Measurements from ENCODE around the gene COPB2. TPM values are rescaled to one million over a fixed set of nuclear protein-coding genes. Genes with fewer than 3 reads are reported as not detected.
"Not testable (repeated sequence)": the region's sequence is repeated elsewhere in the genome, so short reads cannot be mapped to it uniquely, and the experiment has no call there.

Gene COPB2
- polyA plus RNA-seq, 1 donor: 132 TPM

GRCh38 chr3:139421460-139421859 lies 32.0 kb upstream of the COPB2 start:
- Histone ChIP-seq H3K4me1 (ENCODE audit: control insufficient read depth, insufficient read depth, low read length) (no peaks in the 10 kb centered on the region), H3K9me3 (ENCODE audit: control insufficient read depth, low read depth, low read length) (peaks cover 1% of the 10 kb centered on the region), H3K27me3 (ENCODE audit: control insufficient read depth, insufficient read depth, low read length) (no peaks in the 10 kb centered on the region), H3K4me3 (ENCODE audit: low read length) (no peak overlapping the region), H3K36me3 (ENCODE audit: control insufficient read depth, insufficient read depth, low read length) (peaks cover 9% of the 10 kb centered on the region), H3K27ac (ENCODE audit: low read length) (peak overlapping the region; percentile 0)
- no CpG with 5 or more reads among the region's 1 CpG for WGBS (ENCODE audit: insufficient coverage, low lambda C conversion rate)
- DNase-seq: peak; percentile 32 to 71

DNA sequence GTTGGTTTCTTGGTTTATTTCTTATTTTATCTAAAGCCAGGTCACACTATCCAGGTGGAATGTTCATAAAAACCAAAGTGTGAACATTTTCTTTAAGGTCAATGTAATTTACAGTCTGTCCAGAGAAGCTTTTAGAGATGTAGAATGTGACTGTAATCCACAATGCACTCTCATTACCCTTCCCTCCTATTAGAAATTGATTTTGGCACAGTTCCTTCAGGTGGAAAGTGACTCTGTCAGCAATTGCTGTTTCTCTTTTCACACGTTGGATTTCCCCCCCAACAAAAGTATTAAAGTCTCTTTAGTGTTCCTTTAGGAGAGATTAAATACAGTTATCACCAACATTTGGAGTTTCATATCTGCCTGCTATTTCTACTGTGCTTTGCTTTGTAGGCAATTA lies 31.6 kb upstream of the COPB2 start:
- H3K36me3 ChIP-seq (ENCODE audit: control insufficient read depth, insufficient read depth, low read length): peaks cover 9% of the 10 kb centered on the region
- peak overlapping the region; percentile 0 for H3K27ac ChIP-seq (ENCODE audit: low read length)
- no peak for DNase-seq
- no peaks in the 10 kb centered on the region for H3K4me1 ChIP-seq (ENCODE audit: control insufficient read depth, insufficient read depth, low read length)
- H3K27me3 ChIP-seq (ENCODE audit: control insufficient read depth, insufficient read depth, low read length): no peaks in the 10 kb centered on the region
- peaks cover 3% of the 10 kb centered on the region for H3K9me3 ChIP-seq (ENCODE audit: control insufficient read depth, low read depth, low read length)
- WGBS (ENCODE audit: insufficient coverage, low lambda C conversion rate): no CpG with 5 or more reads among the region's 1 CpG
- no peak overlapping the region for H3K4me3 ChIP-seq (ENCODE audit: low read length)

GRCh38 chr3:139418144-139418543 lies 28.7 kb upstream of the COPB2 start:
- peaks cover 2% of the 10 kb centered on the region for H3K36me3 ChIP-seq (ENCODE audit: control insufficient read depth, insufficient read depth, low read length)
- H3K27ac ChIP-seq (ENCODE audit: low read length): no peak overlapping the region
- no peaks in the 10 kb centered on the region for H3K27me3 ChIP-seq (ENCODE audit: control insufficient read depth, insufficient read depth, low read length)
- no peaks in the 10 kb centered on the region for H3K4me1 ChIP-seq (ENCODE audit: control insufficient read depth, insufficient read depth, low read length)
- peaks cover 11% of the 10 kb centered on the region for H3K9me3 ChIP-seq (ENCODE audit: control insufficient read depth, low read depth, low read length)
- WGBS (ENCODE audit: insufficient coverage, low lambda C conversion rate): no CpG with 5 or more reads among the region's 2 CpGs
- no peak for DNase-seq
- no peak overlapping the region for H3K4me3 ChIP-seq (ENCODE audit: low read length)

DNA sequence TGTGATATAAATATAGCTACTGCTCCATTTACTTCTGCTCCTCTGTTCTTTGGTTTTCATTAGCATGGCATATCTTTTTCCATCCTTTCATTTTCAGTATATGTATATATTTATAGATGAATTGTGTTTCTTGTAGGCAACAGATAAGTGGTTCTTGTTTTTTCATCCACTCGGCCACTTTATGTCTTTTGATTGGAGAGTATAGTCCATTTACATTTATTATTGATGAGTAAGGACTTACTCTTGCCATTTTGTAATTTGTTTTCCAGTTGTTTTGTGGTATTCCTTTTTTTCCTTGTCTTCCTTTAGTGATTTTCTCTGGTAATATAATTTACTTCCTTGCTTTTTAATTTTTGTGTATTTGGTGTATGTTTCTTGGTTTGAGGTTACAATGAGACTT lies 26.8 kb upstream of the COPB2 start:
- Histone ChIP-seq H3K36me3 (ENCODE audit: control insufficient read depth, insufficient read depth, low read length) (no peaks in the 10 kb centered on the region), H3K4me1 (ENCODE audit: control insufficient read depth, insufficient read depth, low read length) (no peaks in the 10 kb centered on the region), H3K27me3 (ENCODE audit: control insufficient read depth, insufficient read depth, low read length) (no peaks in the 10 kb centered on the region), H3K27ac (ENCODE audit: low read length) (no peak overlapping the region), H3K4me3 (ENCODE audit: low read length) (no peak overlapping the region), H3K9me3 (ENCODE audit: control insufficient read depth, low read depth, low read length) (peaks cover 16% of the 10 kb centered on the region)
- no peak for DNase-seq
- 60% methylated on average over 1 of the region's 1 CpG for WGBS (ENCODE audit: insufficient coverage, low lambda C conversion rate)

GRCh38 chr3:139414608-139415224 lies 25.3 kb upstream of the COPB2 start:
- DNase-seq: peak in 1 of 2 donors; percentile 56
- WGBS (ENCODE audit: insufficient coverage, low lambda C conversion rate): no CpG with 5 or more reads among the region's 2 CpGs
- H3K4me1 ChIP-seq (ENCODE audit: control insufficient read depth, insufficient read depth, low read length): no peaks in the 10 kb centered on the region
- peaks cover 16% of the 10 kb centered on the region for H3K9me3 ChIP-seq (ENCODE audit: control insufficient read depth, low read depth, low read length)
- H3K27me3 ChIP-seq (ENCODE audit: control insufficient read depth, insufficient read depth, low read length): no peaks in the 10 kb centered on the region
- no peak overlapping the region for H3K4me3 ChIP-seq (ENCODE audit: low read length)
- H3K36me3 ChIP-seq (ENCODE audit: control insufficient read depth, insufficient read depth, low read length): no peaks in the 10 kb centered on the region
- H3K27ac ChIP-seq (ENCODE audit: low read length): no peak overlapping the region

DNA sequence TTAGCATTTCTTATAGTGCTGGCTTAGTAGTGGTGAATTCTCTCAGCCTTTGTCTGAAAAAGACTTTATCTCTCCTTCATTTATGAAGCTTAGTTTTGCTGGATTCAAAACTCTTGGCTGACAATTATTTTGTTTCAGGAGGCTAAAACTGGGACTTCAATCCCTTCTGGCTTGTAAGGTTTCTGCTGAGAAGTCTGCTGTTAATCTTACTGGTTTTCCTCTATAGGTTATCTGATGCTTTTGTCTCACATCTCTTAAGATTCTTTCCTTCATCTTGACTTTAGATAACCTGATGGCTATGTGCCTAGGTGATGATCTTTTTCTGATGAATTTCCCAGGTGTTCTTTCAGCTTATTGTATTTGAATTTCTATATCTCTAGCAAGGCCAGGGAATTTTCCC lies 23.4 kb upstream of the COPB2 start:
- not testable (repeated sequence) for H3K4me3 ChIP-seq (ENCODE audit: low read length); H3K36me3 ChIP-seq (ENCODE audit: control insufficient read depth, insufficient read depth, low read length); H3K27me3 ChIP-seq (ENCODE audit: control insufficient read depth, insufficient read depth, low read length); DNase-seq; H3K4me1 ChIP-seq (ENCODE audit: control insufficient read depth, insufficient read depth, low read length); H3K27ac ChIP-seq (ENCODE audit: low read length)
- H3K9me3 ChIP-seq (ENCODE audit: control insufficient read depth, low read depth, low read length): peaks cover 16% of the 10 kb centered on the region

- not testable (repeated sequence) for H3K27ac ChIP-seq (ENCODE audit: low read length); H3K27me3 ChIP-seq (ENCODE audit: control insufficient read depth, insufficient read depth, low read length); H3K4me1 ChIP-seq (ENCODE audit: control insufficient read depth, insufficient read depth, low read length); H3K36me3 ChIP-seq (ENCODE audit: control insufficient read depth, insufficient read depth, low read length); DNase-seq; H3K4me3 ChIP-seq (ENCODE audit: low read length)
- WGBS (ENCODE audit: insufficient coverage, low lambda C conversion rate): 100% methylated on average over 1 of the region's 2 CpGs
- peaks cover 28% of the 10 kb centered on the region for H3K9me3 ChIP-seq (ENCODE audit: control insufficient read depth, low read depth, low read length)
Observed at GRCh38 chr3:139401155-139401554, 11.7 kb upstream of the COPB2 start.

- no peak overlapping the region for H3K27ac ChIP-seq (ENCODE audit: low read length)
- DNase-seq: no peak
- no CpG with 5 or more reads among the region's 3 CpGs for whole genome bisulfite sequencing (ENCODE audit: insufficient coverage, low lambda C conversion rate)
- H3K9me3 ChIP-seq (ENCODE audit: control insufficient read depth, low read depth, low read length): peaks cover under 1% of the 10 kb centered on the region
- no peaks in the 10 kb centered on the region for H3K36me3 ChIP-seq (ENCODE audit: control insufficient read depth, insufficient read depth, low read length)
- no peak overlapping the region for H3K4me3 ChIP-seq (ENCODE audit: low read length)
- no peaks in the 10 kb centered on the region for H3K27me3 ChIP-seq (ENCODE audit: control insufficient read depth, insufficient read depth, low read length)
- no peaks in the 10 kb centered on the region for H3K4me1 ChIP-seq (ENCODE audit: control insufficient read depth, insufficient read depth, low read length)
Observed at GRCh38 chr3:139396707-139397106, 7.3 kb upstream of the COPB2 start.

GRCh38 chr3:139394116-139394515 lies 4.7 kb upstream of the COPB2 start:
- Histone ChIP-seq H3K9me3 (ENCODE audit: control insufficient read depth, low read depth, low read length) (no peaks in the 10 kb centered on the region), H3K36me3 (ENCODE audit: control insufficient read depth, insufficient read depth, low read length) (no peaks in the 10 kb centered on the region)
- peak in 1 of 2 donors; percentile 15 for DNase-seq

GRCh38 chr3:139388821-139389551 lies 461 bp downstream of the COPB2 start:
- Histone ChIP-seq H3K27me3 (ENCODE audit: control insufficient read depth, insufficient read depth, low read length) (no peaks in the 10 kb centered on the region), H3K9me3 (ENCODE audit: control insufficient read depth, low read depth, low read length) (no peaks in the 10 kb centered on the region), H3K4me1 (ENCODE audit: control insufficient read depth, insufficient read depth, low read length) (peaks cover 10% of the 10 kb centered on the region), H3K36me3 (ENCODE audit: control insufficient read depth, insufficient read depth, low read length) (no peaks in the 10 kb centered on the region), H3K4me3 (ENCODE audit: low read length) (peak overlapping the region; percentile 85), H3K27ac (ENCODE audit: low read length) (peak overlapping the region; percentile 91)
- no CpG with 5 or more reads among the region's 25 CpGs for WGBS (ENCODE audit: insufficient coverage, low lambda C conversion rate)
- no peak for DNase-seq

More at GRCh38 chr3:139394116-139394515, 4.7 kb upstream of the COPB2 start:
- H3K4me1 ChIP-seq (ENCODE audit: control insufficient read depth, insufficient read depth, low read length): peaks cover 2% of the 10 kb centered on the region
- H3K4me3 ChIP-seq (ENCODE audit: low read length): no peak overlapping the region
- H3K27ac ChIP-seq (ENCODE audit: low read length): no peak overlapping the region
- no peaks in the 10 kb centered on the region for H3K27me3 ChIP-seq (ENCODE audit: control insufficient read depth, insufficient read depth, low read length)

DNA sequence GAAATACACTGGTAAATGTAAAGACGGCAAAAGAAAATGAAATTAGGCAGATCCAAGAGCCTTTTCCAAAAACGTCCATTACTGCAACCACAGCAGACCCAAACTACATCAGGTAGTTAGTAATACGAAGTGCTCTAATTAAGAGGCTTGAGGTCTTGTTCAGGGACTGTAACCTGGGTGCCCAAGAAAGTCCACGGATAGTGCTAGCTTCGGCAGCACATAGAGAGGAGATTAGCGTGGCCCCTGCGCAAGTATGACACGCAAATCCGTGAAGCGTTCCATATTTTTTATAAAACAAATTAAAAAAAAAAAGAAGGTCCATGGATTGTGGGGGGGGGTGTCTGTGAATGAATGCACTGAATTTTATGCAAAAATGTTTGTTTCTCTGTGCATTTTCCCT lies 1.4 kb downstream of the COPB2 start:
- Histone ChIP-seq H3K4me1 (ENCODE audit: control insufficient read depth, insufficient read depth, low read length) (peaks cover 10% of the 10 kb centered on the region), H3K27me3 (ENCODE audit: control insufficient read depth, insufficient read depth, low read length) (no peaks in the 10 kb centered on the region), H3K9me3 (ENCODE audit: control insufficient read depth, low read depth, low read length) (no peaks in the 10 kb centered on the region), H3K27ac (ENCODE audit: low read length) (no peak overlapping the region), H3K36me3 (ENCODE audit: control insufficient read depth, insufficient read depth, low read length) (no peaks in the 10 kb centered on the region), H3K4me3 (ENCODE audit: low read length) (peak overlapping the region; percentile 85)
- no peak for DNase-seq
- 79% methylated on average over 6 of the region's 10 CpGs for WGBS (ENCODE audit: insufficient coverage, low lambda C conversion rate)
